Endothelial cell of umbilical vein (primary cell): ENCODE measurements around the gene ZNF620.

Experiments used
- EZH2 ChIP-seq: IDR thresholded peaks from 2 replicates; pipeline ENCODE4 v1.6.1; 2012; ENCODE audit warnings: borderline replicate concordance, low read depth, mild to moderate bottlenecking, moderate library complexity, low read length, inconsistent platforms; ENCODE audit not compliant: severe bottlenecking
- MYC ChIP-seq: IDR thresholded peaks from one replicate; pipeline ENCODE4 v1.6.1; 2011; ENCODE audit warnings: mild to moderate bottlenecking, low read depth, low read length
- POLR2A ChIP-seq: IDR thresholded peaks from 2 replicates; pipeline ENCODE4 v1.6.1; 2012; ENCODE audit warnings: low read depth, mild to moderate bottlenecking, control low read depth, low read length
- POLR2AphosphoS5 ChIP-seq: IDR thresholded peaks from 2 replicates; pipeline ENCODE4 v1.6.1; 2012; ENCODE audit warnings: low read depth, mild to moderate bottlenecking, control low read depth, low read length, moderate library complexity; ENCODE audit not compliant: insufficient read depth
- TF ChIP-seq, protein P1 (sequence below), 2 donors: IDR thresholded peaks; 1 replicate in 1 of 2; 2 replicates in 1 of 2; pipeline ENCODE4 v1.5.1; 2011; ENCODE audit warnings: low read length in 2 of 2, mild to moderate bottlenecking in 2 of 2, moderate library complexity in 2 of 2, control low read depth in 1 of 2, inconsistent platforms in 1 of 2, low read depth in 1 of 2; ENCODE audit not compliant: insufficient read depth in 1 of 2; ENCODE audit errors: extremely low read depth in 1 of 2

DNA sequence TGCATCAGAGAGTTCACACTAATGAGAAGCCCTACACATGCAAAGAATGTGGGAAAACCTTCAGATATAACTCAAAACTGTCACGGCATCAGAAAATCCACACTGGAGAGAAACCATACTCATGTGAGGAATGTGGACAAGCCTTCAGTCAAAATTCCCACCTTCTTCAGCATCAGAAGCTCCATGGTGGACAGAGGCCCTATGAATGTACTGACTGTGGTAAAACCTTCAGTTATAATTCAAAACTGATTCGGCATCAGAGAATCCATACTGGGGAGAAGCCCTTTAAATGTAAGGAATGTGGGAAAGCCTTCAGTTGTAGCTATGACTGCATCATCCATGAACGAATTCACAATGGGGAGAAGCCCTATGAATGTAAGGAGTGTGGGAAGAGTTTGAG, 18.7 kb upstream of the ZNF620 start:
- TF ChIP-seq EZH2 (no peak), MYC (no peak), POLR2AphosphoS5 (no peak), POLR2A (no peak)
- TF ChIP-seq, protein P1, sequence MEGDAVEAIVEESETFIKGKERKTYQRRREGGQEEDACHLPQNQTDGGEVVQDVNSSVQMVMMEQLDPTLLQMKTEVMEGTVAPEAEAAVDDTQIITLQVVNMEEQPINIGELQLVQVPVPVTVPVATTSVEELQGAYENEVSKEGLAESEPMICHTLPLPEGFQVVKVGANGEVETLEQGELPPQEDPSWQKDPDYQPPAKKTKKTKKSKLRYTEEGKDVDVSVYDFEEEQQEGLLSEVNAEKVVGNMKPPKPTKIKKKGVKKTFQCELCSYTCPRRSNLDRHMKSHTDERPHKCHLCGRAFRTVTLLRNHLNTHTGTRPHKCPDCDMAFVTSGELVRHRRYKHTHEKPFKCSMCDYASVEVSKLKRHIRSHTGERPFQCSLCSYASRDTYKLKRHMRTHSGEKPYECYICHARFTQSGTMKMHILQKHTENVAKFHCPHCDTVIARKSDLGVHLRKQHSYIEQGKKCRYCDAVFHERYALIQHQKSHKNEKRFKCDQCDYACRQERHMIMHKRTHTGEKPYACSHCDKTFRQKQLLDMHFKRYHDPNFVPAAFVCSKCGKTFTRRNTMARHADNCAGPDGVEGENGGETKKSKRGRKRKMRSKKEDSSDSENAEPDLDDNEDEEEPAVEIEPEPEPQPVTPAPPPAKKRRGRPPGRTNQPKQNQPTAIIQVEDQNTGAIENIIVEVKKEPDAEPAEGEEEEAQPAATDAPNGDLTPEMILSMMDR (IDR thresholded peaks at IDR 0.05; ENCODE audit: extremely low read depth in 1 of 2, insufficient read depth in 1 of 2, low read depth in 1 of 2, low read length in 2 of 2): no peak
